RCC 7860 (cell line): ENCODE results near the gene POLR1F.
"Not testable (repeated sequence)": the region's sequence is repeated elsewhere in the genome, so short reads cannot be mapped to it uniquely, and the experiment has no call there.

Experiments
- DNase-seq: peaks from one replicate; pipeline ENCODE4 v3.0.0-alpha.2; 2015; ENCODE audit warnings: low spot score
- FAIRE-seq: peaks from 2 replicates; lab custom pipeline; 2012; peaks lifted over from hg19 to GRCh38; lab: Jason Lieb, UNC

Gene POLR1F

DNA sequence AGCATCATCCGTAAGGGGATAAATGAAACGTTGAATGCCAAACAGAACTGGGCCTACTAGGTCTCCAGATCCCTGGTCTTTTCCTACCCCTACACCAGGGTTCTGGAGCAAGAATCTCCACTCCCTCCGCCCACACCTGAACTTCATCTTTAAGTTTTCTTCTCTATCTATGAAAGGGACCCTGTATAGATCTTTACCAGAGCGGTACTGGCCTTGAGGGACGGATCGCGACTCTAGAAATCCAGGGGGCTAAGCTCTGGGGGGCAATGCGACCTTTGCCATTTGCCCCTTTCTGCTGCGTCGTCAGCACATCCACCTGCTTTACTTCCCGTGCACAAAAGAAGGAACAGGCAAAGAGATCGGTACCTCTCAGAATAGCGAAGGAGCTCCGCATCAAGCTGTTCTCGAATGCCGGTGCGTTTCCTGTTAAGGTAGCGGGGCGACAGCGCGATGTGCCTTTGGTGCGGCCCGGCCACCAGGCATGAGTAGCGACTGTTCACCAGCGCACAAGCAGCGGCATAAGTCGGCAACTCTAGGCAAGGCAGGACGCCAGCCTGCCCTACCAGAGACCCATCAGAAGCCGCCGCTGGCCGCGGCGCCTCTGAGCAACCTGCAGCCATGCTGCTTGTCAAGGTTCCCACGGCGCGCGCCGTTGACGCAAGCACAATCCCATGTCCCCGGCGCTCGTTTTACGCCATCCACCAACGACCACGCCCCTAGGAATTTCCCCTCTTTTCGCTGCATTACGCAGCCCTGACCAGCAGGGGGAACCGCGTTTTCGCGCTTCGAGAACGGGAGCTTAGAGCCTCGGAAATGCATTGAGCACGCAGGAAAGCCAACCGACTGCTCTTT, at the start of gene POLR1F:
TSS of gene POLR1F (minus strand) at position 641 of the 852 bp plus-strand sequence. CDS start at position 620, 21 bp downstream.
- peak; percentile 88 for DNase-seq
- FAIRE-seq = peak; percentile 89

DNA sequence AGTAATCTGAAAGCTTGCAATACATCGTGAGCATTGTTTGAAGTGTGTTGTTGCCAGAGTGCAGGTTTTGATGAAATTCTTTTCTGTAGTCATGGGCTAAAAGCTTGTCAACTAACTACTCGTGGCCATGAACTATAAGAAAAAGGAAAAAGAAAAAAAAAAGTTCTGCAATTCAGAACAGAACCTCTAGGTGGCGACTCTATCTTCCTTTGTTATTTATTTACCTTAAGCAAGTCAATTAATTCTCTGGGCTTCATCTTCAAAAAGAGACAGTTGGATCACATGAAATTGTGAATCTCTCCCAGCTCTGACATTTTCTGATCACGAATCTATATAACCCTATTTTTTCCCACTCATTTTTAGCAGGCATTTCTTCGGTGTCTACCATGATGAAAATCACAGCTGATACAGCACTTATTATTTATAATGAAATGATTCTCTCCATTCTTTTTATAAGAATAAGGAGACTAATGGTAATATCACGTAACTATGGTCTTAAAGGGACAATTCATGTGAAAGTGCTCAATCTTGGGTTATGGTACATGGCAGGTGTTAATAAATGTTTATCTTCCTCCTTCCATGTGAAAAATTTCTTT, 45.8 kb upstream of the POLR1F start:
- FAIRE-seq = peak; percentile 75
- peak; percentile 46 for DNase-seq

DNA sequence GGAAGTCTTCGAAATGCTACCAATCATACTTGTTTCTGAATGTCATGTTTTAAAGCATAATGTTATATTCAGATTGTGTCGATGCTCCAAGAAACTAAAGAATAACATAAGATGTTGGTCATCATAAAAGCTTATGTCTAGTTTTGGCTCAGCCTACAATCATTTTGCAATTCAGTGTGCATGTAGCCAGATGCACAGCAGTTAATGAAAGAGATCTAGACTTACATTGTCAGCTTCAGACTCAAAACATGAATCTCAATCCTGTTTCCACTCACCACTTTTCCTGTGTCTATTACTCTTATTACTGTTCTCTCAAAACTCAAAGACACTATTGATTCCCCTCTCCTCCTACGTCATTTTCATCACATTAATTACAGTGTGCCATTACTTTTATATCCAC, 43.2 kb upstream of the POLR1F start:
- no peak for FAIRE-seq
- DNase-seq = no peak

DNA sequence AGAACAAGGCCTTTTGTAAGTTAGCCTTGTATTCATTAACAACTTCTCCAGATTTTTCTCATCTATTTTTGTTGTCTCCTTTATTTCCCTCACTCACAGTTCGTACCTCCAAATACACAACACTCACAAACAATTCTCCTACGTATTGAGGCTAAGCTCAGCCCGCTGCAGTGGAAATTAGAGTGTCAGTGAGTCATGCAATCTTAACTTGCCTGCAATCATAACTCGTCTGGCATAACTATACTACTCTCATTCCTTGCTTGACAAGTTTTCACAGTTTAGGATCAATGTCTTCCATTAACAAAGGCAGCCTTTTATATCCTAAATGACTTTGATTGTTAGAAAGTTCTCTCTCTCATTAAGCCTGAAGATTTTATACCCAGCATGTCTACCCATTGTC, 40.8 kb upstream of the POLR1F start:
- FAIRE-seq (no peak), DNase-seq (no peak)

DNA sequence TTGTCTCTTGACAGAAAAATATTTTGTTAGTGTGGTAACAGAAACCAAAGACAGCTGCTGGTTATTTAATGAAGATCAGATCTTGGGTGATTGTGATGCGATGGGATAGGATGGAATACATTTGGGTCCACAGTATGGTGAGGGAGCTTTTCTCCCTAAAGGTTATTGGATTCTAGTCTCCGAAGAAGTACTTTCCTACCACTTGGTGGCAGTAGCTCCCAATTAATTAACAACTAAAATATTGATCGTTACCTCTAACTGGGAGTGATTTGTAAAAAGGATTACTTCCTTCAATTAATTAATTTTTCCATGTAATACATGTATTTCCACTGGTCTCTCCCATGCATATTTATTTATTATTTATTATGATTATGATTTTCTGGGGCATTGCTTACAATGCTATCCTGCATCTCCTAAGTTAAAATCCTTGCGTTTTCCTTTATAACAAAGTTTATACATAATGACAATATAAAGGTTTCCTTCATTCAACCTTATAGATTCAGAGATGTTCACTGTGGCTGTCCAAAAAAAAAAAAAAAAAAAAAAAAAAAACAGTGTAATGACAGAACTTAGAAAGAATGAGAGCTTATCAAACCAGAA, 39.0 kb upstream of the POLR1F start:
- DNase-seq = peak; percentile 51

DNA sequence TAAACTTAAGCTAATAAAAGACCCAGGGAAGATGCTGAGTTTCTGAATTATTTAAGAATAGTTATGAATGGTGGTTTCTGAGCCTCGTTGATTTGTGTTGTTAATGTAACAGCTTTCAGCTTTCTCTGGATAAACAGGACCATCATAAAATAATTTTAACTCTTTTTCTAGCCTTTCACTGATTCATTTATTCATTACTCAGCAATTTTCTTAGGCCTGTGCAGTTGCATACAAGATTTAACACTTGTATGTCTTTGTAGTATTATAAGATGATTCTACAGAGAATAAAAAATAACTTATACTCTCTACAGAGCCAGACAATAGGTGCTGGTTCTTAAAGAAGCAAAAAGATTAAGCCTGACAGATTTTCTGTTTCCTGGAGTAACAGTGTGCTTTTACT, 35.2 kb upstream of the POLR1F start:
- no peak for DNase-seq
- no peak for FAIRE-seq

More for the DNA sequence above, 39.0 kb upstream of the POLR1F start:
- peak; percentile 82 for FAIRE-seq

DNA sequence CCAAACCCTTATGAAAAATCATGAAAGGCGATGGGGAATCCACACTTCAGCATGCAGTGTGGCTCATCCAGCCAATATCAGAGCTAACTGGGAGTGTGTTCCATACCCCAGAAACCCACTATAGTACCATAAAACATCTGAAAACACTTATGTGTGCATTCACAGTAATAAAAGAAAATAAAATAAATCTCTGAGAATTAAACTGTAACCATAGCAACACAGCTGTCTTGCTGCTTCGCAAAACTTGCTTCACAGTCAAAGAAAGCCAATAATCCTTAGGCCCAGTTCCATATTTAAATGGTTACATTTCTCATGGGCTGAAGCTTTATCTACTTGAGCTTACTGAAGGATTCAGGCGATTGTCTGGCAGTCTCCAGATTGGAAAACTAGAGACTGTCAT, 19.9 kb upstream of the POLR1F start:
- FAIRE-seq (no peak), DNase-seq (no peak)

DNA sequence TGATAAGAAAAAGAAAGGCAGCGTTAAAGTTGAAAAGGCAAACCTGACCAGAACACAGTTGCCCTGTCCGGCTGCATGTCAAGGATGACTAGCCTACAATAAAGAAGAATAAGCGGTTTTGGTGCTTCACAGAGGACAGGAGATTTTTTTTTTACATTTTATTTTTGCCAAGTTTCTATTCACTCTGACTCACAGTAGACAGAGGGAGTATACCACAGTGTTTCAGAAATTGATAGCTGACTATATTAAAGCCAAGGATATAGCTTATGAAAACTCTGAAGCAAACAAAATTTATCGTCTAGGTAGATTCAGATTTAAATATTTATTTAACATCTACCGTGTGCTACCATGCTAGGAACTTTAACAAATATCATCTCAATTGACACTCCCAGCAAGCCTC, 16.9 kb upstream of the POLR1F start:
- FAIRE-seq (no peak), DNase-seq (no peak)

DNA sequence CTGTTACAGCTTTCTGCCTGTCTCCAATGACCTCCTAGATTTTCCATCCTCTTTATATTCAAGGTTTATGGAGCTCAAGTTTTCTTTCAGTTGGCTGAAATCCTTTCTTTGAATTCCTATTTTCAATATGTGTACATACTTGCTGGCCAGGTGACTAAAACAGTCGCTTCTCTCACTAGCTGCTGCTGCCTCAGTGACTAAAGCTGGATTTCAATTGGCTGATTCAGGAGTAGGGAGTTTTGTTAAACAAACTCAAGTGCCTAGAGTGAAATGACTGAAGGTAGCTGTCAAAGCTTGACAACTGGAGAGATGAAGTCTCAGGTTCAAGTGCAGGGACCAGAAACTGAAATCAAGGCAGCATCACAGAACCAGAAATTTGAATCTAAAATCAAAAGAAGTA, 6.7 kb upstream of the POLR1F start:
- DNase-seq (no peak), FAIRE-seq (no peak)

DNA sequence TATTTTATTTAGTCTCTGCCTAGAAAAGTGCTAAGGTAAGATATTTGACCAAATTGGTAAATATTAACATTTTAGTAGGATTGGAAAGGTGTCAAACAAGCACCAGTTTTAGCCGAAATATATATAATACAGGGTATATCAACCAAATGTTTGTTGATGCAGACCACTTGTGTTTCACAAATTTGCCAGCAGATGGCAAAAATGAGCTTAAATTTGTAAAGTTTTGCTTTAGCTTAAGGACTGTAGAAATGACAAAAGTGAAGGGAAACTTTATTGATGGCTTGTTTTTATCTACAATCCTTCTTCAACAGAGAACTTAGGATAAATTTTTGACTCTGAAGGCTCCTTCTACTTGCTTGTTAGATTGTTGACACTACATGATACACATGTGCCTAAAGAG, 4.8 kb upstream of the POLR1F start:
- DNase-seq (peak; percentile 14), FAIRE-seq (peak; percentile 79)

DNA sequence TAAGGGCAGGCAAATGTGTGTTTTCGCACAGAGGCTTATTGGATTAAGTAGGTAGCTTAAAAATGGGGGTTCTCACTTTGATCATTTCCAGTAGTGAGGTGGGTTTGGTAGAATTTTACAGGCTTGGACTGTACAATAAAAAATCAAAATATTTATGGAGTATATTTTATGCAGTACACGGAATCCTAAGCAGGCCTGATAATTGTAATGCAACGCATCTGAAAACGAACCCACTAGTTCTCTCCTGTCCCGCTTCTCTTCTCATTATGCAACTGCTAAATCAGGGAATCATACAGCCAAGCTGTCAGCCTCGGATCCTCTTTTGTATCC, 377 bp upstream of the POLR1F start:
- FAIRE-seq = no peak

GRCh38 chr7:19707240-19707639, 1.6 kb downstream of the POLR1F start:
- FAIRE-seq (no peak), DNase-seq (peak; percentile 17)

More for the DNA sequence above, 377 bp upstream of the POLR1F start:
- DNase-seq = no peak

- DNase-seq (no peak), FAIRE-seq (no peak)
Observed at GRCh38 chr7:19705663-19706062, 3.2 kb downstream of the POLR1F start.

- no peak for DNase-seq
- no peak for FAIRE-seq
Observed at GRCh38 chr7:19701471-19701870, 7.4 kb downstream of the POLR1F start.

GRCh38 chr7:19700936-19701335, 7.9 kb downstream of the POLR1F start:
- FAIRE-seq = no peak
- no peak for DNase-seq

GRCh38 chr7:19698331-19698730, 10.5 kb downstream of the POLR1F start:
- FAIRE-seq = no peak
- DNase-seq = no peak

- FAIRE-seq = no peak
- no peak for DNase-seq
Observed at GRCh38 chr7:19696926-19697325, 11.9 kb downstream of the POLR1F start.

GRCh38 chr7:19692111-19692828, 16.6 kb downstream of the POLR1F start:
- DNase-seq = no peak
- FAIRE-seq = no peak

DNA sequence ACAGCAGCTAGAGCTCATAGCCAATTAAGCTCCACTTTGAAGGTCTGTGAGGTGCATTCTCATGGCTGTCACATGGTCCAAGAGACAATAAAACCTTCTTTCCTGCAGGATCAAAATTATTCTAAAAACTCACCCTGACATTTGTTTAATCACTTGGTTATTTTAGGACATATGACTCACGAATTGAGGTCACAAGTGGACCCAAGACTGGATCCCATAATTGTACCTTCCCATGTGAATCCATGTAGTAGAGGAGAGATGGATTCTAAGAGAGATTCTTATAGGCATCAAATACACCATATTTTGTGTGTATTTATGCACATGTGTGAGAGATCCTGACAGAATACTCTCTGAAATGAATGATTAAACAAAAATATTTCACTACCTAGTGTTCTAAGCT, 18.1 kb downstream of the POLR1F start:
- no peak for DNase-seq
- no peak for FAIRE-seq

DNA sequence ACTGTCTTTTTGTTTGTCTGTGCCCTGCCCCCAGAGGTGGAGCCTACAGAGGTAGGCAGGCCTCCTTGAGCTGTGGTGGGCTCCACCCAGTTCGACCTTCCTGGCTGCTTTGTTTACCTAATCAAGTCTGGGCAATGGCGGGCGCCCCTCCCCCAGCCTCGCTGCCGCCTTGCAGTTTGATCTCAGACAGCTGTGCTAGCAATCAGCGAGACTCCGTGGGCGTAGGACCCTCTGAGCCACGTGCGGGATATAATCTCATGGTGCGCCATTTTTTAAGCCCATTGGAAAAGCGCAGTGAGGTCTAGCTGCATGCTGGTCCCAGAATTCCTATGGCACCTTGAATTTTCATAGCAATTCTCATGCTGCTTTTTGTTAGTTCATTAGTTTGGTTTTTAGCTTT, 19.7 kb downstream of the POLR1F start:
- not testable (repeated sequence) for DNase-seq, FAIRE-seq

DNA sequence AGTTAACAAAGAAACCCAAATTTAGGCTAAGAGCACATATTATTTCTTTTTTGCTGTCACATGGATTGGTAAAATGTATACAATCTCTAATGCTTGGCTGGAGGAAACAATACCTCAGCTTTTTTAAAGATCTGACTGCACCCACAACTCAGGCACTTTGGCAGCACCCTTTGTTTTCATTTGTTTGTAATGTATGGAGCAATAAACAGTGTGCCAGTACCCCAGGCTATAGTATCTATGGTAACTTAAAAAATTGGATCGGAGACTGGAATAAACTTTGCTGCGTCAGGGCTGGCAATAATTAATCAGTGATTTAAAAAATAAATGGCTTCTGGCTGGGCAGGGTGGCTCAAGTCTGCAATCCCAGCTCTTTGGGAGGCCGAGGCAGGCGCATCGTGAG, 27.2 kb downstream of the POLR1F start:
- DNase-seq = no peak
- no peak for FAIRE-seq
